OCI-LY7 (cell line): ENCODE data around the gene HSPH1.

Experiments
- EZH2phosphoT487 ChIP-seq: fragments of 200-600 bp; sonication (generic); IDR thresholded peaks from 2 replicates; pipeline ENCODE4 v1.6.1; 2018; ENCODE audit warnings: low read depth, borderline replicate concordance, mild to moderate bottlenecking, mixed run types, antibody characterized with exemption, low read length, moderate library complexity, mixed read lengths
- TF ChIP-seq, protein P1 (sequence below): fragments of 200-600 bp; sonication (generic); conservative IDR thresholded peaks from 2 replicates; pipeline ENCODE4 v1.5.1; 2014; ENCODE audit warnings: mild to moderate bottlenecking, antibody characterized with exemption, low read length, moderate library complexity, mixed read lengths

- TF ChIP-seq EZH2phosphoT487 = no peak
- TF ChIP-seq, protein P1, sequence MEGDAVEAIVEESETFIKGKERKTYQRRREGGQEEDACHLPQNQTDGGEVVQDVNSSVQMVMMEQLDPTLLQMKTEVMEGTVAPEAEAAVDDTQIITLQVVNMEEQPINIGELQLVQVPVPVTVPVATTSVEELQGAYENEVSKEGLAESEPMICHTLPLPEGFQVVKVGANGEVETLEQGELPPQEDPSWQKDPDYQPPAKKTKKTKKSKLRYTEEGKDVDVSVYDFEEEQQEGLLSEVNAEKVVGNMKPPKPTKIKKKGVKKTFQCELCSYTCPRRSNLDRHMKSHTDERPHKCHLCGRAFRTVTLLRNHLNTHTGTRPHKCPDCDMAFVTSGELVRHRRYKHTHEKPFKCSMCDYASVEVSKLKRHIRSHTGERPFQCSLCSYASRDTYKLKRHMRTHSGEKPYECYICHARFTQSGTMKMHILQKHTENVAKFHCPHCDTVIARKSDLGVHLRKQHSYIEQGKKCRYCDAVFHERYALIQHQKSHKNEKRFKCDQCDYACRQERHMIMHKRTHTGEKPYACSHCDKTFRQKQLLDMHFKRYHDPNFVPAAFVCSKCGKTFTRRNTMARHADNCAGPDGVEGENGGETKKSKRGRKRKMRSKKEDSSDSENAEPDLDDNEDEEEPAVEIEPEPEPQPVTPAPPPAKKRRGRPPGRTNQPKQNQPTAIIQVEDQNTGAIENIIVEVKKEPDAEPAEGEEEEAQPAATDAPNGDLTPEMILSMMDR = no peak
These were observed 14.3 kb upstream of the HSPH1 start for GRCh38 chr13:31175847-31176532.
